Measurements from ENCODE around the gene MAML1. TPM values are rescaled to one million over a fixed set of nuclear protein-coding genes. Genes with fewer than 3 reads are reported as not detected.

Gene MAML1
- total RNA-seq, 2 donors from 2014 or later: 25.3 to 29.6 TPM

Other genes starting within 250 kb of the MAML1 start
- 10 to 100 TPM; 30.7 to 60.9 TPM for gene RUFY1, start 182.3 kb upstream of the MAML1 start, total RNA-seq
- gene HNRNPH1, start 109.2 kb upstream of the MAML1 start, total RNA-seq: 100 to 1,000 TPM; 925 to 947 TPM
- not detected for gene CBY3, start 51.8 kb upstream of the MAML1 start, total RNA-seq
- 100 to 1,000 TPM; 417 to 484 TPM for gene CANX, start 33.9 kb upstream of the MAML1 start, total RNA-seq
- gene LTC4S, start 61.2 kb downstream of the MAML1 start, total RNA-seq: 1 to 10 TPM in 1 of 2 donors, under 1 TPM in 1; 0.52 to 1.1 TPM
- gene MGAT4B, start 74.0 kb downstream of the MAML1 start, total RNA-seq: 10 to 100 TPM; 23.7 to 87.6 TPM
- gene SQSTM1, start 88.1 kb downstream of the MAML1 start, total RNA-seq: 100 to 1,000 TPM; 120 to 163 TPM
- gene MRNIP, start 126.0 kb downstream of the MAML1 start, total RNA-seq: 10 to 100 TPM; 15.0 to 25.1 TPM
- 100 to 1,000 TPM in 1 of 2 donors, 10 to 100 TPM in 1; 21.2 to 153 TPM for gene TBC1D9B, start 175.1 kb downstream of the MAML1 start, total RNA-seq